Esophagus squamous epithelium (tissue), 5 donors: ENCODE data around the gene TRABD2B. TPM values are rescaled to one million over a fixed set of nuclear protein-coding genes. Genes with fewer than 3 reads are reported as not detected.
A peak's percentile ranks its signal among the peaks of the same experiment; 100 is the strongest.

ENCODE experiments used
- DNase-seq: peaks from one replicate; lab custom pipeline; 2025; lab: John Stamatoyannopoulos, UW
- H3K27ac ChIP-seq, 4 donors: fragments of 200-600 bp; sonication (generic); one replicate each; pipeline ENCODE4 v1.5.1; 2016 to 2019; ENCODE audit warnings: mild to moderate bottlenecking in 1 of 4
- H3K27me3 ChIP-seq, 4 donors: fragments of 200-600 bp; sonication (generic); 1 replicate in 3 of 4; 2 replicates in 1 of 4; pipeline versions ENCODE4 v1.5.1 to v1.6.0; 2017 to 2021; ENCODE audit warnings: antibody characterized with exemption in 1 of 4
- H3K36me3 ChIP-seq, 3 donors: fragments of 200-600 bp; sonication (generic); one replicate each; pipeline ENCODE4 v1.5.1; 2016 to 2019
- H3K4me1 ChIP-seq, 3 donors: fragments of 200-600 bp; sonication (generic); one replicate each; pipeline ENCODE4 v1.5.1; 2017 to 2019
- H3K4me3 ChIP-seq, 4 donors: fragments of 200-600 bp; sonication (generic); 1 replicate in 3 of 4; 2 replicates in 1 of 4; pipeline ENCODE4 v1.5.1; 2016 to 2019; ENCODE audit warnings: mild to moderate bottlenecking in 2 of 4, moderate library complexity in 1 of 4
- H3K9me3 ChIP-seq, 3 donors: fragments of 200-600 bp; sonication (generic); one replicate each; pipeline ENCODE4 v1.5.1; 2016 to 2019
- CTCF ChIP-seq, 6 experiments: fragments of 450-650 bp in 4 of 6; fragments of 200-600 bp in 2 of 6; sonication (generic) in 2 of 6; IDR thresholded peaks; one replicate each; pipeline ENCODE4 v1.5.1; 2016 to 2019; ENCODE audit warnings: antibody characterized with exemption in 6 of 6, mild to moderate bottlenecking in 4 of 6, moderate library complexity in 4 of 6
- POLR2A ChIP-seq, 4 donors: fragments of 450-650 bp; IDR thresholded peaks; one replicate each; pipeline ENCODE4 v1.6.1; 2017; ENCODE audit warnings: antibody characterized with exemption in 4 of 4, mild to moderate bottlenecking in 4 of 4, moderate library complexity in 3 of 4
- WGBS, 2 donors: methylation state at CpG; one replicate each; pipeline ENCODE4 v1.1.5; 2018; 5-methylcytosine and 5-hydroxymethylcytosine counted together
- intact Hi-C: fragments of 100-400 bp; cut with DNase I; formaldehyde crosslinking; loops from one replicate; pipeline ENCODE4 v1.15.0; 2022
- total RNA-seq, 4 donors: library from RNA; depleted of rRNA; stranded (reverse); fragments of >200 nt; gene quantifications; one replicate each; pipeline ENCODE4 v1.1.0, GENCODE V29; 2016
- donor health status: DM: yes; HTN: yes; CAD: no.

TRABD2B gene
- total RNA-seq, 4 donors from 2014 or later: 0.26 to 1.7 (median 0.50) TPM

GRCh38 chr1:47927165-47927564 is 70.0 kb downstream of the TRABD2B start:
- whole genome bisulfite sequencing, 2 donors: 35 to 72% methylated on average over 2 to 5 of the region's 6 CpGs
- DNase-seq: no peak
- Histone ChIP-seq H3K27me3 (peaks cover 0 to 58% (median 0%) of the 10 kb centered on the region in 4 donors), H3K27ac (peak overlapping the region in 1 of 4 donors; percentile 58), H3K4me3 (no peak overlapping the region), H3K9me3 (no peaks in the 10 kb centered on the region), H3K36me3 (no peaks in the 10 kb centered on the region), H3K4me1 (peaks cover 2 to 18% (median 12%) of the 10 kb centered on the region in 3 donors)
- TF ChIP-seq POLR2A (IDR thresholded peaks at IDR 0.05) (no peak), CTCF (IDR thresholded peaks at IDR 0.05) (no peak)
- intact Hi-C loops: no loop called here

- no peak for TF ChIP-seq POLR2A (IDR thresholded peaks at IDR 0.05)
- no peak for TF ChIP-seq CTCF (IDR thresholded peaks at IDR 0.05)
- WGBS, 2 donors: 27 to 71% methylated on average over 1 to 2 of the region's 2 CpGs
- H3K27me3 ChIP-seq: peaks cover 0 to 55% (median 0%) of the 10 kb centered on the region in 4 donors
- peak overlapping the region in 1 of 4 donors; percentile 58 for H3K27ac ChIP-seq
- H3K36me3 ChIP-seq: no peaks in the 10 kb centered on the region
- peaks cover 2 to 18% (median 12%) of the 10 kb centered on the region in 3 donors for H3K4me1 ChIP-seq
- no peak for DNase-seq
- intact Hi-C loops: no loop called here
- H3K4me3 ChIP-seq: no peak overlapping the region
- no peaks in the 10 kb centered on the region for H3K9me3 ChIP-seq
Observed at GRCh38 chr1:47926461-47926999, 70.7 kb downstream of the TRABD2B start.

GRCh38 chr1:47924270-47925048 is 72.7 kb downstream of the TRABD2B start:
- no peaks in the 10 kb centered on the region for H3K9me3 ChIP-seq
- WGBS, 2 donors: 74 to 79% methylated on average over 2 to 3 of the region's 7 CpGs
- no peaks in the 10 kb centered on the region for H3K36me3 ChIP-seq
- H3K4me3 ChIP-seq: no peak overlapping the region
- DNase-seq: no peak
- H3K27me3 ChIP-seq: peaks cover 0 to 40% (median 0%) of the 10 kb centered on the region in 4 donors
- intact Hi-C loops: no loop called here
- no peak overlapping the region for H3K27ac ChIP-seq
- peaks cover 2 to 20% (median 12%) of the 10 kb centered on the region in 3 donors for H3K4me1 ChIP-seq
- TF ChIP-seq CTCF (IDR thresholded peaks at IDR 0.05) (no peak), POLR2A (IDR thresholded peaks at IDR 0.05) (no peak)

- 83 to 94% methylated on average over 2 to 3 of the region's 4 CpGs for WGBS, 2 donors
- TF ChIP-seq POLR2A (IDR thresholded peaks at IDR 0.05) (no peak), CTCF (IDR thresholded peaks at IDR 0.05) (no peak)
- H3K36me3 ChIP-seq: no peaks in the 10 kb centered on the region
- no peak for DNase-seq
- peaks cover 6 to 33% (median 18%) of the 10 kb centered on the region in 3 donors for H3K4me1 ChIP-seq
- H3K27ac ChIP-seq: no peak overlapping the region
- H3K27me3 ChIP-seq: peaks cover 0 to 21% (median 0%) of the 10 kb centered on the region in 4 donors
- no peaks in the 10 kb centered on the region for H3K9me3 ChIP-seq
- intact Hi-C loops: no loop called here
- no peak overlapping the region for H3K4me3 ChIP-seq
Observed at GRCh38 chr1:47921935-47922415, 75.2 kb downstream of the TRABD2B start.
